HG03280 (cell line): Measurements from ENCODE around the gene RAB17.
A peak's percentile ranks its signal among the peaks of the same experiment; 100 is the strongest.

Experiments
- ATAC-seq: cut with Tn5 transposase; IDR thresholded peaks from one replicate; pipeline ENCODE4 v1.9.1; 2021; ENCODE audit warnings: mild to moderate bottlenecking, moderate library complexity; ENCODE audit not compliant: unreplicated experiment

RAB17 gene

GRCh38 chr2:237540223-237540775, 50.2 kb downstream of the RAB17 start:
- ATAC-seq: no peak

GRCh38 chr2:237539681-237540080, 50.9 kb downstream of the RAB17 start:
- no peak for ATAC-seq

GRCh38 chr2:237538901-237539300, 51.6 kb downstream of the RAB17 start:
- no peak for ATAC-seq

- no peak for ATAC-seq
These were observed 52.4 kb downstream of the RAB17 start for GRCh38 chr2:237538001-237538720.

- ATAC-seq: no peak
These were observed 53.9 kb downstream of the RAB17 start for GRCh38 chr2:237536617-237537016.

- no peak for ATAC-seq
These were observed 54.5 kb downstream of the RAB17 start for GRCh38 chr2:237536083-237536415.

- no peak for ATAC-seq
These were observed 55.0 kb downstream of the RAB17 start for GRCh38 chr2:237535385-237536082.

- ATAC-seq: no peak
These were observed 56.2 kb downstream of the RAB17 start for GRCh38 chr2:237534380-237534779.

- ATAC-seq: no peak
These were observed 56.8 kb downstream of the RAB17 start for GRCh38 chr2:237533668-237534161.

- ATAC-seq: no peak
These were observed 58.4 kb downstream of the RAB17 start for GRCh38 chr2:237532160-237532559.

- peak; percentile 66 for ATAC-seq
These were observed 59.8 kb downstream of the RAB17 start for GRCh38 chr2:237530472-237531433.

GRCh38 chr2:237529452-237530402, 60.8 kb downstream of the RAB17 start:
- ATAC-seq: peak; percentile 78

GRCh38 chr2:237527766-237528165, 62.8 kb downstream of the RAB17 start:
- no peak for ATAC-seq

GRCh38 chr2:237527233-237527632, 63.3 kb downstream of the RAB17 start:
- no peak for ATAC-seq

- no peak for ATAC-seq
These were observed 64.9 kb downstream of the RAB17 start for GRCh38 chr2:237525559-237526157.

- no peak for ATAC-seq
These were observed 65.9 kb downstream of the RAB17 start for GRCh38 chr2:237524631-237525030.
